GM21515 (cell line): ENCODE data around the gene PRKCQ.
A peak's percentile ranks its signal among the peaks of the same experiment; 100 is the strongest.

Experiments used
- ATAC-seq: cut with Tn5 transposase; IDR thresholded peaks from one replicate; pipeline ENCODE4 v1.9.1; 2021; ENCODE audit not compliant: unreplicated experiment

Gene PRKCQ

GRCh38 chr10:6579904-6580278, at the start of gene PRKCQ:
Gene PRKCQ (minus strand): TSS chr10:6580276. CDS start chr10:6515135, 65,141 bp downstream.
- ATAC-seq = peak; percentile 18

GRCh38 chr10:6625428-6625827, 45.4 kb upstream of the PRKCQ start:
- ATAC-seq = no peak

GRCh38 chr10:6624392-6624791, 44.3 kb upstream of the PRKCQ start:
- ATAC-seq = no peak

GRCh38 chr10:6622921-6623320, 42.8 kb upstream of the PRKCQ start:
- no peak for ATAC-seq

GRCh38 chr10:6621536-6621935, 41.5 kb upstream of the PRKCQ start:
- no peak for ATAC-seq

- ATAC-seq = no peak
These were observed 39.6 kb upstream of the PRKCQ start for GRCh38 chr10:6619660-6620059.

- no peak for ATAC-seq
These were observed 38.3 kb upstream of the PRKCQ start for GRCh38 chr10:6618340-6618739.

GRCh38 chr10:6617309-6618076, 37.4 kb upstream of the PRKCQ start:
- ATAC-seq = no peak

- no peak for ATAC-seq
These were observed 35.9 kb upstream of the PRKCQ start for GRCh38 chr10:6615971-6616370.

- no peak for ATAC-seq
These were observed 32.3 kb upstream of the PRKCQ start for GRCh38 chr10:6612371-6612770.

- no peak for ATAC-seq
These were observed 30.6 kb upstream of the PRKCQ start for GRCh38 chr10:6610647-6611046.

- ATAC-seq = no peak
These were observed 29.5 kb upstream of the PRKCQ start for GRCh38 chr10:6609625-6610024.

- ATAC-seq = no peak
These were observed 27.7 kb upstream of the PRKCQ start for GRCh38 chr10:6607778-6608177.

- no peak for ATAC-seq
These were observed 27.1 kb upstream of the PRKCQ start for GRCh38 chr10:6607182-6607581.

- ATAC-seq = no peak
These were observed 23.4 kb upstream of the PRKCQ start for GRCh38 chr10:6603142-6604125.

- no peak for ATAC-seq
These were observed 22.6 kb upstream of the PRKCQ start for GRCh38 chr10:6602700-6603084.

- ATAC-seq = no peak
These were observed 22.1 kb upstream of the PRKCQ start for GRCh38 chr10:6602026-6602699.

- ATAC-seq = no peak
These were observed 21.2 kb upstream of the PRKCQ start for GRCh38 chr10:6601246-6601805.

- ATAC-seq = no peak
These were observed 20.3 kb upstream of the PRKCQ start for GRCh38 chr10:6600224-6600987.

- no peak for ATAC-seq
These were observed 18.6 kb upstream of the PRKCQ start for GRCh38 chr10:6598679-6599078.
